Measurements from ENCODE around the gene DDHD1. TPM values are rescaled to one million over a fixed set of nuclear protein-coding genes. Genes with fewer than 3 reads are reported as not detected.

DDHD1 gene
- total and polyA plus RNA-seq, 10 donors = 3.4 to 52.2 (median 25.9) TPM

- TF ChIP-seq, protein P1, sequence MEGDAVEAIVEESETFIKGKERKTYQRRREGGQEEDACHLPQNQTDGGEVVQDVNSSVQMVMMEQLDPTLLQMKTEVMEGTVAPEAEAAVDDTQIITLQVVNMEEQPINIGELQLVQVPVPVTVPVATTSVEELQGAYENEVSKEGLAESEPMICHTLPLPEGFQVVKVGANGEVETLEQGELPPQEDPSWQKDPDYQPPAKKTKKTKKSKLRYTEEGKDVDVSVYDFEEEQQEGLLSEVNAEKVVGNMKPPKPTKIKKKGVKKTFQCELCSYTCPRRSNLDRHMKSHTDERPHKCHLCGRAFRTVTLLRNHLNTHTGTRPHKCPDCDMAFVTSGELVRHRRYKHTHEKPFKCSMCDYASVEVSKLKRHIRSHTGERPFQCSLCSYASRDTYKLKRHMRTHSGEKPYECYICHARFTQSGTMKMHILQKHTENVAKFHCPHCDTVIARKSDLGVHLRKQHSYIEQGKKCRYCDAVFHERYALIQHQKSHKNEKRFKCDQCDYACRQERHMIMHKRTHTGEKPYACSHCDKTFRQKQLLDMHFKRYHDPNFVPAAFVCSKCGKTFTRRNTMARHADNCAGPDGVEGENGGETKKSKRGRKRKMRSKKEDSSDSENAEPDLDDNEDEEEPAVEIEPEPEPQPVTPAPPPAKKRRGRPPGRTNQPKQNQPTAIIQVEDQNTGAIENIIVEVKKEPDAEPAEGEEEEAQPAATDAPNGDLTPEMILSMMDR (IDR thresholded peaks at IDR 0.05 in 8 of 11, conservative IDR thresholded peaks at IDR 0.05 in 3 of 11) = no peak
- TF ChIP-seq POLR2A (IDR thresholded peaks at IDR 0.05) (no peak), POLR2AphosphoS5 (IDR thresholded peaks at IDR 0.05) (no peak)
- Histone ChIP-seq H3K4me3 (no peak overlapping the region), H3K9me3 (no peaks in the 10 kb centered on the region), H3K27me3 (replicated peaks in 1 of 7) (no peaks in the 10 kb centered on the region), H3K27ac (no peak overlapping the region), H3K4me1 (no peaks in the 10 kb centered on the region), H3K36me3 (peaks cover 0 to 78% (median 27%) of the 10 kb centered on the region in 6 donors)
- 85 to 95% (median 89%) methylated on average over 3 of the region's 3 CpGs for WGBS, 5 donors
- DNase-seq = no peak
- intact Hi-C loops (cut with DNase I; ENCODE audit: low total_unique reads) = no loop called here
Measured at GRCh38 chr14:53038629-53039028, 114.5 kb downstream of the DDHD1 start.

DNA sequence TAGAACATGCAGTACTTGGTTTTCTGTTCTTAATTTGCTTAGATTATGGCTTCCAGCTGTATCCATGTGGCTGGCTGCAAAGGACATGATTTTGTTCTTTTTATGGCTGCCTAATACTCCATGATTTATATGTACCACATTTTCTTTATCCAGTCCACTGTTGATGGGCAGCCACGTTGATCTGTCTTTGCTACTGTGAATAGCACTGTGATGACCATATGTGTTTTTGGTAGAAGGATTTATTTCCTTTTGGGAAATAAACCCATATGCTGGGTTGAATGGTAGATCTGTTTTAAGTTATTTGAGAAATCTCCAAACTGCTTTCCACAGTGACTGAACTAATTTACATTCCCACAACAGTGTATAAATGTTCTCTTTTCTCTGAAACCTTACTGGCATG lies 116.1 kb downstream of the DDHD1 start:
- intact Hi-C loops (cut with DNase I; ENCODE audit: low total_unique reads) = no loop called here

DNA sequence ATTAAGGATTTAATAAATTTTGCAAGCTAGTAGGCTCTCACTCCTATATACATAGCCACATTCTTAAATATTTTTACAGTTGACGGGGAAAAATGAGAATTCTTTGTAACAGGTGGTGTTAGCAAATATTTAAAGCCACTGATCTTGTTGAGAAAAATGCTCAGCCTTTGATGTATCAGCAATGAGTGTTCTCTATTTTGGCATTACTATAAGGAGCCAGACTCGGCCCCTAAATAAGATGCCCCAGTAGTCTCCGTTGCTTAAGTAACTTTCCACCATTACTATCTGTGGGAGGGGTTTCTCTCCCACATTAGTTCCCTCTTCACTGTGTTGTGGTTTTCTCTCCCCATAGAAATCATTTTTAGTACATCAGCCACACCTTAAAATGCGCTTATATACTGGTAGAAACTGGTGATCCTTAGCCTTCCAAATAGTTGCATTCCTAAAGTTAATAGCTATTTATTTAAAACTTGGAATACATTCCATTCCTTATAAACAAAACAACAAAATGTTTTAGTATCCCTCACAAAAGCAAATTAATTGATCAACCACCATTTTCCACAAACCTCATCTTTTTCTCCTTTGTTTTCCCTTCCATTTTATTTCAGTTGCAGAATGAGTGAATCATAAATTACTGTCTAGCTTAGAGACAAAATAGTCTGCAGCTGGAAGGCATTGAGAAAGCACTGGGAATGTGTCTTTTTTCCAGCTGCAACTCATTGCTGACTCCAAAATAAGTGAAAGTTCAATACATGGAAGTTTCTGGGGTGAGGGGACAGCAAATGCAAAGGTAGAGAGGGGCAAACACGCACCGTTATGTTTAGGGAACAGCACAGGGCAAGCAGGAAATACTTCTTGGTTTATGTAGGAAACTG lies 117.5 kb downstream of the DDHD1 start:
- WGBS, 5 donors = 79 to 90% (median 82%) methylated on average over 6 of the region's 6 CpGs
- no peak for DNase-seq
- H3K36me3 ChIP-seq = peaks cover 0 to 48% (median 22%) of the 10 kb centered on the region in 6 donors
- TF ChIP-seq, protein P1 (IDR thresholded peaks at IDR 0.05 in 8 of 11, conservative IDR thresholded peaks at IDR 0.05 in 3 of 11) = no peak
- no peak for TF ChIP-seq POLR2AphosphoS5 (IDR thresholded peaks at IDR 0.05)
- no peak for TF ChIP-seq POLR2A (IDR thresholded peaks at IDR 0.05)
- peaks cover 0 to 6% (median 0%) of the 10 kb centered on the region in 6 donors for H3K4me1 ChIP-seq
- no peaks in the 10 kb centered on the region for H3K9me3 ChIP-seq
- no peak overlapping the region for H3K27ac ChIP-seq
- no peaks in the 10 kb centered on the region for H3K27me3 ChIP-seq (replicated peaks in 1 of 7)
- intact Hi-C loops (cut with DNase I; ENCODE audit: low total_unique reads) = no loop called here
- H3K4me3 ChIP-seq = no peak overlapping the region

More for the DNA sequence above, 116.1 kb downstream of the DDHD1 start:
- peaks cover 0 to 6% (median 0%) of the 10 kb centered on the region in 6 donors for H3K4me1 ChIP-seq
- no peaks in the 10 kb centered on the region for H3K9me3 ChIP-seq
- H3K27ac ChIP-seq = no peak overlapping the region
- 91 to 100% (median 95%) methylated on average over 1 of the region's 1 CpG for WGBS, 5 donors
- H3K4me3 ChIP-seq = no peak overlapping the region
- H3K27me3 ChIP-seq (replicated peaks in 1 of 7) = no peaks in the 10 kb centered on the region
- TF ChIP-seq POLR2AphosphoS5 (IDR thresholded peaks at IDR 0.05) (no peak), POLR2A (IDR thresholded peaks at IDR 0.05) (no peak)
- DNase-seq = no peak
- H3K36me3 ChIP-seq = peaks cover 0 to 62% (median 23%) of the 10 kb centered on the region in 6 donors

GRCh38 chr14:53034688-53035230 lies 118.4 kb downstream of the DDHD1 start:
- intact Hi-C loops (cut with DNase I; ENCODE audit: low total_unique reads) = no loop called here
- peaks cover 0 to 39% (median 18%) of the 10 kb centered on the region in 6 donors for H3K36me3 ChIP-seq
- no peak for DNase-seq
- no peaks in the 10 kb centered on the region for H3K9me3 ChIP-seq
- TF ChIP-seq, protein P1 (IDR thresholded peaks at IDR 0.05 in 8 of 11, conservative IDR thresholded peaks at IDR 0.05 in 3 of 11) = no peak
- TF ChIP-seq POLR2AphosphoS5 (IDR thresholded peaks at IDR 0.05) (no peak), POLR2A (IDR thresholded peaks at IDR 0.05) (no peak)
- H3K27me3 ChIP-seq (replicated peaks in 1 of 7) = no peaks in the 10 kb centered on the region
- peaks cover 0 to 6% (median 0%) of the 10 kb centered on the region in 6 donors for H3K4me1 ChIP-seq
- 90 to 99% (median 97%) methylated on average over 3 of the region's 3 CpGs for WGBS, 5 donors
- no peak overlapping the region for H3K27ac ChIP-seq
- H3K4me3 ChIP-seq = no peak overlapping the region
